ENCODE data around the gene CRHR2.

DNA sequence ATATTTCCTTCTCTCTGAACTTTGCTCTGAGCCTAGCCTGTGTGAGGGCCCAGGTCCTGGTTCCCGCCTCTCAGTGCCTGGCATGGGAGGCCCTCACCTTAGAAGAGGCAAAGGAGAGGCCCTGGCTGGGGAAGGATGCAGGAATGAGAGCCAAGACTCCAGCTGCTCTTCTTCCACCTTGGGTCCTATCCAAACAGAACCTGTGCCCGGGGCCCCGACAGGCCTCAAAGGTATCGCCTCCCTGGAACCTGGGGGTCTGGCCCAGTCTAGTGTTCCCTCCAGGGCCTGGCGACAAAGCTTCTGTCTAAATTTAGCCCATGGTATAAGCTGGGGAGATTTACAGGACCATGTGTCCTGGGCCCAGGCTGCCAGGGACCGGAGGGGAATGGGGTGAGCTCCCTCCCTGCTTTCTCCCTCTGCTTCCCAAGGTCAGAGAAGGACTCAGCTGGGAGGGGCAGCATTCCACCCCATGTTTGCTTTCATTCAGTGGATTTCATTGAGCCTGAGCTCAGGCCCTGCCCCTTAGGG, 12.0 kb upstream of the CRHR2 start:
- TF ChIP-seq, protein P1, sequence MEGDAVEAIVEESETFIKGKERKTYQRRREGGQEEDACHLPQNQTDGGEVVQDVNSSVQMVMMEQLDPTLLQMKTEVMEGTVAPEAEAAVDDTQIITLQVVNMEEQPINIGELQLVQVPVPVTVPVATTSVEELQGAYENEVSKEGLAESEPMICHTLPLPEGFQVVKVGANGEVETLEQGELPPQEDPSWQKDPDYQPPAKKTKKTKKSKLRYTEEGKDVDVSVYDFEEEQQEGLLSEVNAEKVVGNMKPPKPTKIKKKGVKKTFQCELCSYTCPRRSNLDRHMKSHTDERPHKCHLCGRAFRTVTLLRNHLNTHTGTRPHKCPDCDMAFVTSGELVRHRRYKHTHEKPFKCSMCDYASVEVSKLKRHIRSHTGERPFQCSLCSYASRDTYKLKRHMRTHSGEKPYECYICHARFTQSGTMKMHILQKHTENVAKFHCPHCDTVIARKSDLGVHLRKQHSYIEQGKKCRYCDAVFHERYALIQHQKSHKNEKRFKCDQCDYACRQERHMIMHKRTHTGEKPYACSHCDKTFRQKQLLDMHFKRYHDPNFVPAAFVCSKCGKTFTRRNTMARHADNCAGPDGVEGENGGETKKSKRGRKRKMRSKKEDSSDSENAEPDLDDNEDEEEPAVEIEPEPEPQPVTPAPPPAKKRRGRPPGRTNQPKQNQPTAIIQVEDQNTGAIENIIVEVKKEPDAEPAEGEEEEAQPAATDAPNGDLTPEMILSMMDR (IDR thresholded peaks at IDR 0.05; ENCODE audit: poor library complexity, severe bottlenecking): no peak
- TF ChIP-seq TAF1 (IDR thresholded peaks at IDR 0.05; ENCODE audit: low read depth) (no peak), EP300 (conservative IDR thresholded peaks at IDR 0.05; ENCODE audit: poor library complexity, severe bottlenecking) (no peak), RAD21 (conservative IDR thresholded peaks at IDR 0.05) (no peak)

Measured in neural cell (in vitro differentiated cells).